Measurements from ENCODE around the gene ACSL1. TPM values are rescaled to one million over a fixed set of nuclear protein-coding genes. Genes with fewer than 3 reads are reported as not detected.

The ACSL1 gene
- polyA plus RNA-seq, 2 of the 4 experiments (the other 2 are of a cell fraction) = 10.0 to 12.4 TPM

- Histone ChIP-seq H3K4me2 (no peak overlapping the region), H3K9me3 (no peaks in the 10 kb centered on the region), H3K4me3 (no peak overlapping the region), H3K27ac (no peak overlapping the region), H3K4me1 (no peaks in the 10 kb centered on the region)
- FAIRE-seq (no peak), ATAC-seq (no peak), DNase-seq (ENCODE audit: low read depth in 1 of 2, low spot score in 1 of 2) (no peak)
- WGBS (ENCODE audit: missing lambda C conversion rate) = 55% methylated on average over 6 of the region's 6 CpGs
- TF ChIP-seq GATA3 (IDR thresholded peaks at IDR 0.05; ENCODE audit: borderline replicate concordance) = no peak
- no peak for TF ChIP-seq MYC (IDR thresholded peaks at IDR 0.05; ENCODE audit: borderline replicate concordance, low read length)
- TF ChIP-seq BHLHE40 (IDR thresholded peaks at IDR 0.05; ENCODE audit: low read depth, low read length) = no peak
- no peak for TF ChIP-seq ZC3H11A (IDR thresholded peaks at IDR 0.05)
- no peak for TF ChIP-seq JUNB (IDR thresholded peaks at IDR 0.05)
- TF ChIP-seq NR3C1 (IDR thresholded peaks at IDR 0.05) = no peak
- no peak for TF ChIP-seq FOXS1 (CRISPR knock-in tag; IDR thresholded peaks at IDR 0.05)
- TF ChIP-seq HDAC2 (IDR thresholded peaks at IDR 0.05) = no peak
- no peak for TF ChIP-seq CEBPB (IDR thresholded peaks at IDR 0.05)
- TF ChIP-seq MAFK (IDR thresholded peaks at IDR 0.05; ENCODE audit: partially characterized antibody) = no peak
- no peak for TF ChIP-seq EHMT2 (IDR thresholded peaks at IDR 0.05; ENCODE audit: low read depth)
- TF ChIP-seq, protein P1, sequence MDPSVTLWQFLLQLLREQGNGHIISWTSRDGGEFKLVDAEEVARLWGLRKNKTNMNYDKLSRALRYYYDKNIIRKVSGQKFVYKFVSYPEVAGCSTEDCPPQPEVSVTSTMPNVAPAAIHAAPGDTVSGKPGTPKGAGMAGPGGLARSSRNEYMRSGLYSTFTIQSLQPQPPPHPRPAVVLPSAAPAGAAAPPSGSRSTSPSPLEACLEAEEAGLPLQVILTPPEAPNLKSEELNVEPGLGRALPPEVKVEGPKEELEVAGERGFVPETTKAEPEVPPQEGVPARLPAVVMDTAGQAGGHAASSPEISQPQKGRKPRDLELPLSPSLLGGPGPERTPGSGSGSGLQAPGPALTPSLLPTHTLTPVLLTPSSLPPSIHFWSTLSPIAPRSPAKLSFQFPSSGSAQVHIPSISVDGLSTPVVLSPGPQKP (IDR thresholded peaks at IDR 0.05; ENCODE audit: low read depth, low read length) = no peak
- TF ChIP-seq HEYL (CRISPR knock-in tag; IDR thresholded peaks at IDR 0.05) = no peak
- TF ChIP-seq HOXB5 (CRISPR knock-in tag; IDR thresholded peaks at IDR 0.05) = no peak
- TF ChIP-seq NPAS2 (CRISPR knock-in tag; IDR thresholded peaks at IDR 0.05; ENCODE audit: borderline replicate concordance) = no peak
- no peak for TF ChIP-seq ESRRA (IDR thresholded peaks at IDR 0.05; ENCODE audit: borderline replicate concordance, low read length)
- TF ChIP-seq, protein P2, sequence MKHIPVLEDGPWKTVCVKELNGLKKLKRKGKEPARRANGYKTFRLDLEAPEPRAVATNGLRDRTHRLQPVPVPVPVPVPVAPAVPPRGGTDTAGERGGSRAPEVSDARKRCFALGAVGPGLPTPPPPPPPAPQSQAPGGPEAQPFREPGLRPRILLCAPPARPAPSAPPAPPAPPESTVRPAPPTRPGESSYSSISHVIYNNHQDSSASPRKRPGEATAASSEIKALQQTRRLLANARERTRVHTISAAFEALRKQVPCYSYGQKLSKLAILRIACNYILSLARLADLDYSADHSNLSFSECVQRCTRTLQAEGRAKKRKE (CRISPR knock-in tag; IDR thresholded peaks at IDR 0.05; ENCODE audit: low read depth) = no peak
- no peak for TF ChIP-seq EP300 (IDR thresholded peaks at IDR 0.05)
- POLR2A ChIA-PET = interaction anchor here (1.0 kb wide), 1 partner anchor 17 kb away, joined by 3 read pairs; no protein-coding TSS in a partner anchor
- CTCF ChIA-PET = interaction anchor here (0.9 to 1.5 kb wide), 3 partner anchors 12 to 232 kb away, joined by 3 to 5 read pairs (median 4); partner anchors contain the start of gene CENPU
Measured at GRCh38 chr4:184751585-184751956, 74.2 kb downstream of the ACSL1 start.

DNA sequence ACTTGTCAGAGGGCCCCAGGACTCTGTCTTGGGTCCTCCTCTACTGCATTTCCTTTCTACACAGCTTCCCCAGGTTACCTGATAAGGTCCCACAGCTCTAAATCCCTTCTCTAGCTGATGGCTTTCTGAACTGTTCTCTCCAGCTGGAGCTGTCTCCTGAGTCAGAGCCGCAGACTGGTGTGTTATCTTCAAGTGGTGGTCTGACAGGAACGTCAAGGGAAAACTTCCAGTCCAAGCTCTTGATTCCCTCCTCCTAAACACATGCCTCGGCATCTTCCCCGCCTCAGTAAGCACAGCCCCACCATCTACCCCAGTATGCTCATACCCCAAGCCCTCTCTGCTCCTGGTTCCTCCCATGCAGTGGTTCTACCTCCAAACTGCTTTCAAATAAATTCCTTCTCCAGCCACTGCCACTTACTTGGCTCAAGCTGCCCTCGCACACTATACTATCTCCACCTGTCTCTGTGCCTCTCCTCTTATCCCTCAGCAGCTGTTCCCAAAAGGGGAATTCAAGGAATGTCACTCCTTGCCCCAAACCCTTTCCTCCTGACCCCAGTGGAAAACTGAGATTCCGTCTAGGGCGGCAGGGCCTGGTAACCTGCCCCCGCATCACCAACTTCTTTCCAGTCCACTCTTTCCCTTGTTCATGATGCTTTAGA is 74.7 kb downstream of the ACSL1 start:
- H3K27ac ChIP-seq = no peak overlapping the region
- no peak overlapping the region for H3K4me2 ChIP-seq
- FAIRE-seq = no peak
- peaks cover 2% of the 10 kb centered on the region; the same call in 2 of the 3 replicates for H3K4me1 ChIP-seq
- POLR2A ChIA-PET = interaction anchor here (1.0 kb wide), 1 partner anchor 17 kb away, joined by 3 read pairs; no protein-coding TSS in a partner anchor
- DNase-seq (ENCODE audit: low read depth in 1 of 2, low spot score in 1 of 2) = no peak
- no peak overlapping the region for H3K4me3 ChIP-seq
- WGBS (ENCODE audit: missing lambda C conversion rate) = 71% methylated on average over 8 of the region's 8 CpGs
- no peaks in the 10 kb centered on the region for H3K9me3 ChIP-seq
- ATAC-seq = no peak
- CTCF ChIA-PET = interaction anchor here (0.9 to 1.3 kb wide), 2 partner anchors 12 to 345 kb away, joined by 3 read pairs; no protein-coding TSS in a partner anchor
- no peak for TF ChIP-seq ZNF302 (CRISPR knock-in tag; IDR thresholded peaks at IDR 0.05)
- TF ChIP-seq BHLHE40 (IDR thresholded peaks at IDR 0.05; ENCODE audit: low read depth, low read length) = no peak
- TF ChIP-seq ESRRA (IDR thresholded peaks at IDR 0.05; ENCODE audit: borderline replicate concordance, low read length) = no peak

DNA sequence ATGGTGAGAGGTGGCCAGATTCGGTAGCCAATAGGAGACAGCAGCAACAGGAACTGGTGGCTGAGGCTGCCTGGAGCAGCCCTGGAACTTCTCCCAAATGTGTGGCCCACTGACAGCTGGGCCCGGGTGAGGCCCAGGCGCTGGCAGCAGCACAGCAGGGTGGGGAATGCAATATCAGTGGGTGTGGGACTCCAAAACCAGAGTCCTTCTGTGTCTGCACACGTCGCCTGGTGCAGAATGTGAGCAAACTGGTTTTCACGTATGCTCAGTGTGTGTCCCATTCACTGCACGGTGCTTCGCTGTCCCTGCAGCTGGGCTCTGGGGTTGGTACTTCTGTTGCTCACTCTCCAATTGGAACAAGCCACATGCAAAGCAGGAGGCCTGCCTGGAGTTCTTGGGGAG is 77.5 kb downstream of the ACSL1 start:
- ATAC-seq (no peak), DNase-seq (ENCODE audit: low read depth in 1 of 2, low spot score in 1 of 2) (no peak), FAIRE-seq (no peak)
- WGBS (ENCODE audit: missing lambda C conversion rate) = 83% methylated on average over 3 of the region's 8 CpGs
- Histone ChIP-seq H3K4me1 (peaks cover 5% of the 10 kb centered on the region; the same call in 2 of the 3 replicates), H3K9me3 (no peaks in the 10 kb centered on the region), H3K4me2 (no peak overlapping the region), H3K27ac (no peak overlapping the region; a peak in 1 of 6 replicates), H3K4me3 (no peak overlapping the region)
- ChIA-PET POLR2A (no interaction called here), CTCF (no interaction called here)
- no peak for TF ChIP-seq MYC (IDR thresholded peaks at IDR 0.05; ENCODE audit: borderline replicate concordance, low read length)

Measured in A549 (cell line).